H9 (cell line): ENCODE data around the gene CAPN12. TPM values are rescaled to one million over a fixed set of nuclear protein-coding genes. Genes with fewer than 3 reads are reported as not detected.

Experiments
- DNase-seq: peaks from one replicate; pipeline ENCODE4 v3.0.0-alpha.2; 2017
- H2AFZ ChIP-seq: one replicate; pipeline ENCODE4 v1.6.1; 2013; ENCODE audit warnings: mild to moderate bottlenecking, low read length, control low read depth, moderate library complexity
- H2AK5ac ChIP-seq: 2 replicates; pipeline ENCODE4 v1.6.1; 2013; ENCODE audit warnings: low read length, control low read depth, mixed read lengths; ENCODE audit not compliant: insufficient read length
- H2BK120ac ChIP-seq: one replicate; pipeline ENCODE4 v1.6.1; 2013; ENCODE audit warnings: low read depth, mild to moderate bottlenecking, low read length, control low read depth, inconsistent platforms; ENCODE audit not compliant: poor library complexity, severe bottlenecking
- H2BK12ac ChIP-seq: 2 replicates; pipeline ENCODE4 v1.6.1; 2013; ENCODE audit warnings: low read length, control low read depth, mixed read lengths, low read depth; ENCODE audit not compliant: insufficient read length
- H2BK15ac ChIP-seq: 2 replicates; pipeline ENCODE4 v1.6.1; 2013; ENCODE audit warnings: low read depth, low read length, control low read depth
- H2BK20ac ChIP-seq: one replicate; pipeline ENCODE4 v1.6.1; 2013; ENCODE audit warnings: low read depth, mild to moderate bottlenecking, low read length, control low read depth, inconsistent platforms; ENCODE audit not compliant: poor library complexity, severe bottlenecking
- H2BK5ac ChIP-seq: 2 replicates; pipeline ENCODE4 v1.6.1; 2013; ENCODE audit warnings: low read length, control low read depth, mixed read lengths; ENCODE audit not compliant: insufficient read length
- H3K14ac ChIP-seq: 2 replicates; pipeline ENCODE4 v1.6.1; 2013; ENCODE audit warnings: low read length, control low read depth; ENCODE audit not compliant: insufficient read depth
- H3K18ac ChIP-seq: 2 replicates; pipeline ENCODE4 v1.6.1; 2013; ENCODE audit warnings: low read depth, mild to moderate bottlenecking, mixed read lengths, low read length, control low read depth; ENCODE audit not compliant: insufficient read length
- H3K23ac ChIP-seq: 2 replicates; pipeline ENCODE4 v1.6.1; 2013; ENCODE audit warnings: low read length, control low read depth, mixed read lengths, low read depth; ENCODE audit not compliant: insufficient read length
- H3K23me2 ChIP-seq: 2 replicates; pipeline ENCODE4 v1.6.1; 2013; ENCODE audit warnings: low read depth, mild to moderate bottlenecking, mixed read lengths, low read length, control low read depth; ENCODE audit not compliant: insufficient read length, poor library complexity, severe bottlenecking
- H3K27ac ChIP-seq: 2 replicates; pipeline ENCODE4 v1.5.1; 2013; ENCODE audit warnings: low read length, control low read depth, mixed read lengths, low read depth; ENCODE audit not compliant: insufficient read length
- H3K27me3 ChIP-seq: 2 replicates; pipeline ENCODE4 v1.6.1; 2013; ENCODE audit warnings: low read length, control low read depth, inconsistent platforms; ENCODE audit not compliant: insufficient read depth
- H3K4ac ChIP-seq: 2 replicates; pipeline ENCODE4 v1.6.1; 2013; ENCODE audit warnings: low read depth, mild to moderate bottlenecking, control low read depth, inconsistent platforms, low read length, moderate library complexity
- H3K4me1 ChIP-seq: 2 replicates; pipeline ENCODE4 v1.6.1; 2013; ENCODE audit warnings: low read length, control low read depth, inconsistent platforms; ENCODE audit not compliant: insufficient read depth
- H3K4me2 ChIP-seq: 2 replicates; pipeline ENCODE4 v1.6.1; 2013; ENCODE audit warnings: low read length, control low read depth, mixed read lengths; ENCODE audit not compliant: insufficient read length, insufficient read depth
- H3K56ac ChIP-seq: 2 replicates; pipeline ENCODE4 v1.6.1; 2013; ENCODE audit warnings: low read depth, mild to moderate bottlenecking, mixed read lengths, low read length, control low read depth; ENCODE audit not compliant: insufficient read length
- H3K79me1 ChIP-seq: 2 replicates; pipeline ENCODE4 v1.6.1; 2013; ENCODE audit warnings: low read depth, mild to moderate bottlenecking, moderate library complexity, low read length, control low read depth, inconsistent platforms; ENCODE audit not compliant: insufficient read depth, poor library complexity, severe bottlenecking
- H3K79me2 ChIP-seq: 2 replicates; pipeline ENCODE4 v1.6.1; 2013; ENCODE audit warnings: low read length, control low read depth, inconsistent platforms; ENCODE audit not compliant: insufficient read depth
- H3K9ac ChIP-seq: 2 replicates; pipeline ENCODE4 v1.6.1; 2013; ENCODE audit warnings: low read length, control low read depth, mixed read lengths; ENCODE audit not compliant: insufficient read length; ENCODE audit errors: extremely low read depth
- H3K9me3 ChIP-seq: one replicate; pipeline ENCODE4 v1.6.1; 2013; ENCODE audit warnings: low read depth, low read length, inconsistent platforms; ENCODE audit not compliant: control insufficient read depth
- H3T11ph ChIP-seq: one replicate; pipeline ENCODE4 v1.6.1; 2013; ENCODE audit warnings: mild to moderate bottlenecking, low read length, control low read depth, inconsistent platforms
- H4K20me1 ChIP-seq: one replicate; pipeline ENCODE4 v1.6.1; 2013; ENCODE audit not compliant: control insufficient read depth, insufficient read length, insufficient read depth
- H4K5ac ChIP-seq: 2 replicates; pipeline ENCODE4 v1.6.1; 2013; ENCODE audit warnings: low read depth, mild to moderate bottlenecking, mixed read lengths, low read length, control low read depth; ENCODE audit not compliant: insufficient read length
- H4K8ac ChIP-seq: replicated peaks from 2 replicates; pipeline ENCODE4 v1.6.1; 2013; ENCODE audit warnings: low read length, control low read depth, mixed read lengths, low read depth; ENCODE audit not compliant: insufficient read length
- H4K91ac ChIP-seq: 2 replicates; pipeline ENCODE4 v1.6.1; 2013; ENCODE audit warnings: low read depth, mild to moderate bottlenecking, moderate library complexity, mixed read lengths, low read length, control low read depth; ENCODE audit not compliant: insufficient read length
- H3K27ac Mint-ChIP-seq, 3 experiments: 2 replicates in 2 of 3; 3 replicates in 1 of 3; pipeline ENCODE4 v1.8.0; 2020 to 2021; ENCODE audit warnings: mixed read lengths in 3 of 3, mild to moderate bottlenecking in 1 of 3, moderate library complexity in 1 of 3
- H3K27me3 Mint-ChIP-seq: 2 replicates; pipeline ENCODE4 v1.8.0; 2021; ENCODE audit warnings: low read depth, mild to moderate bottlenecking, moderate library complexity, mixed read lengths
- H3K36me3 Mint-ChIP-seq, 3 experiments: 2 replicates in 2 of 3; 3 replicates in 1 of 3; pipeline ENCODE4 v1.8.0; 2020 to 2021; ENCODE audit warnings: low read depth in 3 of 3, mixed read lengths in 3 of 3; ENCODE audit not compliant: insufficient read depth in 1 of 3
- H3K4me1 Mint-ChIP-seq, 2 experiments: 2 replicates each; pipeline ENCODE4 v1.8.0; 2020; ENCODE audit warnings: mixed read lengths in 2 of 2
- H3K4me3 Mint-ChIP-seq, 2 experiments: 2 replicates in 1 of 2; 3 replicates in 1 of 2; pipeline ENCODE4 v1.8.0; 2020 to 2021; ENCODE audit warnings: mild to moderate bottlenecking in 2 of 2, mixed read lengths in 2 of 2, moderate library complexity in 1 of 2
- H3K9me3 Mint-ChIP-seq, 2 experiments: 2 replicates in 1 of 2; 3 replicates in 1 of 2; pipeline ENCODE4 v1.8.0; 2020; ENCODE audit warnings: mild to moderate bottlenecking in 2 of 2, mixed read lengths in 2 of 2, moderate library complexity in 1 of 2
- WGBS: extraction: QIAGEN DNeasy Blood & Tissue Kit; methylation state at CpG from one replicate; pipeline ENCODE4 v1.1.7; 2013; ENCODE audit warnings: missing lambda C conversion rate, low lambda C conversion rate, mixed read lengths; ENCODE audit not compliant: insufficient read length; ENCODE audit errors: extremely low coverage; 5-methylcytosine and 5-hydroxymethylcytosine counted together
- total RNA-seq: library from RNA; stranded (reverse); gene quantifications from 2 replicates; pipeline ENCODE4 v1.2.1, GENCODE V29; 2021
- TF ChIP-seq, protein P1 (sequence below): fragments of 200-600 bp; sonication (generic); conservative IDR thresholded peaks from 3 replicates; pipeline ENCODE4 v1.8.0; 2021; ENCODE audit warnings: antibody characterized with exemption, mild to moderate bottlenecking

Gene CAPN12
- total RNA-seq, 1 experiment from 2014 or later = 10.5 TPM

- H3K4me3 Mint-ChIP-seq = peak overlapping the region; percentile 43 to 79
- WGBS = no CpG with 5 or more reads among the region's 36 CpGs
- no peak overlapping the region for H3K14ac ChIP-seq
- no peaks in the 10 kb centered on the region for H4K20me1 ChIP-seq
- TF ChIP-seq, protein P1, sequence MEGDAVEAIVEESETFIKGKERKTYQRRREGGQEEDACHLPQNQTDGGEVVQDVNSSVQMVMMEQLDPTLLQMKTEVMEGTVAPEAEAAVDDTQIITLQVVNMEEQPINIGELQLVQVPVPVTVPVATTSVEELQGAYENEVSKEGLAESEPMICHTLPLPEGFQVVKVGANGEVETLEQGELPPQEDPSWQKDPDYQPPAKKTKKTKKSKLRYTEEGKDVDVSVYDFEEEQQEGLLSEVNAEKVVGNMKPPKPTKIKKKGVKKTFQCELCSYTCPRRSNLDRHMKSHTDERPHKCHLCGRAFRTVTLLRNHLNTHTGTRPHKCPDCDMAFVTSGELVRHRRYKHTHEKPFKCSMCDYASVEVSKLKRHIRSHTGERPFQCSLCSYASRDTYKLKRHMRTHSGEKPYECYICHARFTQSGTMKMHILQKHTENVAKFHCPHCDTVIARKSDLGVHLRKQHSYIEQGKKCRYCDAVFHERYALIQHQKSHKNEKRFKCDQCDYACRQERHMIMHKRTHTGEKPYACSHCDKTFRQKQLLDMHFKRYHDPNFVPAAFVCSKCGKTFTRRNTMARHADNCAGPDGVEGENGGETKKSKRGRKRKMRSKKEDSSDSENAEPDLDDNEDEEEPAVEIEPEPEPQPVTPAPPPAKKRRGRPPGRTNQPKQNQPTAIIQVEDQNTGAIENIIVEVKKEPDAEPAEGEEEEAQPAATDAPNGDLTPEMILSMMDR = no peak
- no peaks in the 10 kb centered on the region; a peak in 1 of 5 replicates for H3K9me3 Mint-ChIP-seq
- H3K36me3 Mint-ChIP-seq = peaks cover 6 to 12% (median 10%) of the 10 kb centered on the region in 3 experiments
- peaks cover 4 to 10% of the 10 kb centered on the region in 2 experiments; a peak in 3 of 4 replicates for H3K4me1 Mint-ChIP-seq
- no peaks in the 10 kb centered on the region; the same call in 1 of the 2 replicates for H3K4me1 ChIP-seq
- H2BK15ac ChIP-seq = no peak overlapping the region
- no peak overlapping the region for H3K27ac ChIP-seq
- H4K91ac ChIP-seq = no peak overlapping the region
- H3K18ac ChIP-seq = no peak overlapping the region
- no peak overlapping the region for H3T11ph ChIP-seq
- H3K9me3 ChIP-seq = no peaks in the 10 kb centered on the region
- H2BK120ac ChIP-seq = no peak overlapping the region
- H4K5ac ChIP-seq = no peak overlapping the region
- H3K4ac ChIP-seq = no peak overlapping the region
- no peak overlapping the region for H3K23ac ChIP-seq
- H3K23me2 ChIP-seq = peaks cover 8% of the 10 kb centered on the region
- H3K79me2 ChIP-seq = no peaks in the 10 kb centered on the region
- H2AFZ ChIP-seq = no peak overlapping the region
- H3K9ac ChIP-seq = no peak overlapping the region
- no peak overlapping the region for H3K56ac ChIP-seq
- no peak overlapping the region for H2AK5ac ChIP-seq
- H3K79me1 ChIP-seq = no peaks in the 10 kb centered on the region
- H3K27ac Mint-ChIP-seq = no peak overlapping the region
- H4K8ac ChIP-seq = no peak overlapping the region
- H2BK20ac ChIP-seq = no peak overlapping the region
- H2BK12ac ChIP-seq = no peak overlapping the region
- no peak overlapping the region for H2BK5ac ChIP-seq
- DNase-seq = peak; percentile 91
- H3K27me3 ChIP-seq = no peaks in the 10 kb centered on the region; the same call in 1 of the 2 replicates
- peaks cover 22% of the 10 kb centered on the region for H3K27me3 Mint-ChIP-seq
- peak overlapping the region; percentile 51 for H3K4me2 ChIP-seq
Observed at GRCh38 chr19:38736413-38737280, 7.6 kb downstream of the CAPN12 start.
